GM12878 (cell line): ENCODE data around the gene FOSL1. TPM values are rescaled to one million over a fixed set of nuclear protein-coding genes. Genes with fewer than 3 reads are reported as not detected.

Source experiments
- FOXM1 ChIP-seq: IDR thresholded peaks from 2 replicates; pipeline ENCODE4 v1.6.1; 2012; ENCODE audit warnings: low read depth, mild to moderate bottlenecking, inconsistent platforms, low read length, moderate library complexity
- GABPA ChIP-seq: IDR thresholded peaks from 2 replicates; pipeline ENCODE4 v1.6.1; 2014; ENCODE audit warnings: antibody characterized with exemption, low read depth, mild to moderate bottlenecking, inconsistent platforms
- IKZF1 ChIP-seq: fragments of 450-650 bp; conservative IDR thresholded peaks from 2 replicates; pipeline ENCODE4 v1.6.1; 2017; ENCODE audit warnings: antibody characterized with exemption, mild to moderate bottlenecking
- IKZF2 ChIP-seq, 2 experiments: fragments of 450-650 bp; IDR thresholded peaks; 2 replicates each; pipeline ENCODE4 v1.6.1; 2017; ENCODE audit warnings: mild to moderate bottlenecking in 2 of 2, moderate library complexity in 2 of 2
- MXI1 ChIP-seq: fragments of 150-350 bp; IDR thresholded peaks from 2 replicates; pipeline ENCODE4 v1.6.1; 2011; ENCODE audit warnings: low read depth, mild to moderate bottlenecking, inconsistent platforms, low read length, improper control_type of control experiment
- POLR2AphosphoS2 ChIP-seq: IDR thresholded peaks from 2 replicates; pipeline ENCODE4 v1.6.1; 2011; ENCODE audit warnings: low read depth, mild to moderate bottlenecking, low read length, improper control_type of control experiment, moderate library complexity
- RAD51 ChIP-seq: fragments of 450-650 bp; IDR thresholded peaks from 2 replicates; pipeline ENCODE4 v1.6.1; 2016; ENCODE audit warnings: moderate library complexity, mild to moderate bottlenecking, inconsistent platforms
- RELB ChIP-seq: fragments of 450-650 bp; IDR thresholded peaks from 2 replicates; pipeline ENCODE4 v1.6.1; 2017; ENCODE audit warnings: low read depth, mild to moderate bottlenecking, moderate library complexity
- SMAD5 ChIP-seq: IDR thresholded peaks from 2 replicates; pipeline ENCODE4 v1.6.1; 2016; ENCODE audit warnings: antibody characterized with exemption, low read depth
- SRF ChIP-seq, 2 experiments: IDR thresholded peaks; 2 replicates each; pipeline ENCODE4 v1.6.1; 2011; ENCODE audit warnings: low read depth in 2 of 2, low read length in 2 of 2, mild to moderate bottlenecking in 1 of 2, moderate library complexity in 1 of 2
- TAF1 ChIP-seq: IDR thresholded peaks from 2 replicates; pipeline ENCODE4 v1.6.1; 2011; ENCODE audit warnings: mild to moderate bottlenecking, low read depth, low read length, borderline replicate concordance
- WRNIP1 ChIP-seq: IDR thresholded peaks from 2 replicates; pipeline ENCODE4 v1.6.1; 2011; ENCODE audit warnings: low read depth, low read length, improper control_type of control experiment, borderline replicate concordance
- ZBTB11 ChIP-seq: fragments of 450-650 bp; formaldehyde crosslinking; IDR thresholded peaks from 2 replicates; pipeline ENCODE4 v1.5.0; 2022; ENCODE audit warnings: mild to moderate bottlenecking, missing genetic modification characterization
- ZNF217 ChIP-seq: fragments of 450-650 bp; IDR thresholded peaks from 2 replicates; pipeline ENCODE4 v1.6.1; 2017; ENCODE audit warnings: antibody characterized with exemption, mild to moderate bottlenecking
- ZNF384 ChIP-seq: IDR thresholded peaks from 2 replicates; pipeline ENCODE4 v1.6.1; 2012; ENCODE audit warnings: low read depth, mild to moderate bottlenecking, low read length, improper control_type of control experiment, borderline replicate concordance
- polyA plus RNA-seq, 11 experiments: library from polyadenylated mRNA; depleted of rRNA in 4 of 11; unstranded in 6 of 11; stranded (reverse) in 5 of 11; fragments of >200 nt; fragmentation: Nextera tagmentation in 4 of 11; fragmentation: Illumina TruSeq in 1 of 11; extraction: Ambion mirVana in 4 of 11; extraction: Trizol in 1 of 11; gene quantifications; 1 replicate in 1 of 11; 2 replicates in 10 of 11; pipeline versions ENCODE4 v1.2.1 to v1.2.3, GENCODE V29; 2011 to 2016; ENCODE audit warnings: inconsistent platforms in 2 of 11, missing spikeins in 2 of 11, low read depth in 1 of 11
- total RNA-seq, 4 experiments: library from RNA; depleted of rRNA in 3 of 4; stranded (reverse); fragments of >200 nt in 3 of 4; fragmentation: Illumina TruSeq in 1 of 4; extraction: Trizol in 1 of 4; gene quantifications; 2 replicates each; pipeline versions ENCODE4 v1.2.1 to v1.2.3, GENCODE V29; 2013 to 2021
- TF ChIP-seq, protein P1 (sequence below): fragments of 450-650 bp; IDR thresholded peaks from 2 replicates; pipeline ENCODE4 v1.6.1; 2018; ENCODE audit warnings: borderline replicate concordance, mild to moderate bottlenecking; ENCODE audit not compliant: partially characterized antibody
- TF ChIP-seq, protein P2 (sequence below): fragments of 450-650 bp; conservative IDR thresholded peaks from 2 replicates; pipeline ENCODE4 v1.6.1; 2017; ENCODE audit warnings: mild to moderate bottlenecking, moderate library complexity
- TF ChIP-seq, protein P3 (sequence below): IDR thresholded peaks from 2 replicates; pipeline ENCODE4 v1.6.1; 2011; ENCODE audit warnings: borderline replicate concordance, low read depth, mild to moderate bottlenecking, moderate library complexity, mixed read lengths, low read length; ENCODE audit not compliant: insufficient read depth; ENCODE audit errors: extremely low read length

The FOSL1 gene
- total and polyA plus RNA-seq, 10 of the 15 experiments (the other 5 are each of a cell fraction or from before 2014, with no cell fraction given), result 0.82 to 5.4 (median 2.1) TPM

DNA sequence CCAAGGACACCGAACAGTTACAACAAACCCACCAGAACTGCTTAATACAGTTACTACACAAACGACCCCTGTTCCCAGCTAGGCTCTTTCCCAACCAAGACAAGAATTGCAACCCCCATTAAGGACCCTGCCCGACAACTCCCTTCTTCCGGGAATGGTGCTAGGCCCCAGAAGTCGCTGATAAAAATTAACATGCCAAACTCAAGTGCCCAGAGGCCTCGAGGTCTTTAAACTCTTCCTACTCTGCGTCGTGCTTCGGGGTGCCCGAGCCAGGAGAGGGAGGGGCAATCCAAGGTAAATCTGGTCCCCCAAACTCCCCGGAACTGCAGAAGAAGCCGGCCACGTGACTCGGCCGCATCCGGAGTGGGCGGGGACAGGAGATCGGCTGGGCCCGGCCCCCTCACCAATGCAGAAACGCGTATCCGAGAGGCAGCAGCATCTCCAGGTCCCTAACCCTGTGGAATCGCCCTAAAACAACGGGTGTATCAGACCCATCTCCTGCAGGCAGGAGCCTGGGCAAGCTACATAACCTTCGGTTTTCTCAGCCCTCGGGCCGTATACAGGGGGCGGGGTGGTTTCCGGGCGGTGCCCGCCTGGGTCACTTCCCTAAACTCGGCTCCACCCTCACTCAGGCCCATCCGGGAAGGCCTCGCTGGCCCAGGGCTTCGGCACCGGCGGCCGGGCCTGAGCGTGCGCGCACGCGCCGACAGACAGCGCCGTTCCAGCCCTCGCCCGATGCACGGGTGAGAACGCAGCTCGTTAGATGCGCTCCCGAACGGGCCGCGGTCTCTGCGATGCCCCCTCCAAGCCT lies 43.3 kb downstream of the FOSL1 start (continued):
- TF ChIP-seq ZBTB11 (no peak), RAD51 (peak; percentile 95), SRF (IDR thresholded peaks at IDR 0.05; ENCODE audit: low read depth in 2 of 2, low read length in 2 of 2) (peak in 1 of 2 experiments; percentile 20; a peak in 1 of 4 replicates), IKZF1 (no peak; the same call in 1 of the 2 replicates), SMAD5 (peak; percentile 71; the same call in 1 of the 2 replicates), GABPA (no peak), IKZF2 (IDR thresholded peaks at IDR 0.05) (no peak), MXI1 (peak; percentile 80), ZNF384 (0 out of 2 replicates have a peak, but pooled peaks have one; percentile 6), POLR2AphosphoS2 (0 out of 2 replicates have a peak, but pooled peaks have one; percentile 39), TAF1 (0 out of 2 replicates have a peak, but pooled peaks have one; percentile 49), FOXM1 (no peak), RELB (peak; percentile 76), WRNIP1 (no peak), ZNF217 (no peak)
- TF ChIP-seq, protein P1, sequence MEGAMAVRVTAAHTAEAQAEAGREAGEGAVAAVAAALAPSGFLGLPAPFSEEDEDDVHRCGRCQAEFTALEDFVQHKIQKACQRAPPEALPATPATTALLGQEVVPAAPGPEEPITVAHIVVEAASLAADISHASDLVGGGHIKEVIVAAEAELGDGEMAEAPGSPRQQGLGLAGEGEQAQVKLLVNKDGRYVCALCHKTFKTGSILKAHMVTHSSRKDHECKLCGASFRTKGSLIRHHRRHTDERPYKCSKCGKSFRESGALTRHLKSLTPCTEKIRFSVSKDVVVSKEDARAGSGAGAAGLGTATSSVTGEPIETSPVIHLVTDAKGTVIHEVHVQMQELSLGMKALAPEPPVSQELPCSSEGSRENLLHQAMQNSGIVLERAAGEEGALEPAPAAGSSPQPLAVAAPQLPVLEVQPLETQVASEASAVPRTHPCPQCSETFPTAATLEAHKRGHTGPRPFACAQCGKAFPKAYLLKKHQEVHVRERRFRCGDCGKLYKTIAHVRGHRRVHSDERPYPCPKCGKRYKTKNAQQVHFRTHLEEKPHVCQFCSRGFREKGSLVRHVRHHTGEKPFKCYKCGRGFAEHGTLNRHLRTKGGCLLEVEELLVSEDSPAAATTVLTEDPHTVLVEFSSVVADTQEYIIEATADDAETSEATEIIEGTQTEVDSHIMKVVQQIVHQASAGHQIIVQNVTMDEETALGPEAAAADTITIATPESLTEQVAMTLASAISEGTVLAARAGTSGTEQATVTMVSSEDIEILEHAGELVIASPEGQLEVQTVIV, result peak; percentile 29
- TF ChIP-seq, protein P2, sequence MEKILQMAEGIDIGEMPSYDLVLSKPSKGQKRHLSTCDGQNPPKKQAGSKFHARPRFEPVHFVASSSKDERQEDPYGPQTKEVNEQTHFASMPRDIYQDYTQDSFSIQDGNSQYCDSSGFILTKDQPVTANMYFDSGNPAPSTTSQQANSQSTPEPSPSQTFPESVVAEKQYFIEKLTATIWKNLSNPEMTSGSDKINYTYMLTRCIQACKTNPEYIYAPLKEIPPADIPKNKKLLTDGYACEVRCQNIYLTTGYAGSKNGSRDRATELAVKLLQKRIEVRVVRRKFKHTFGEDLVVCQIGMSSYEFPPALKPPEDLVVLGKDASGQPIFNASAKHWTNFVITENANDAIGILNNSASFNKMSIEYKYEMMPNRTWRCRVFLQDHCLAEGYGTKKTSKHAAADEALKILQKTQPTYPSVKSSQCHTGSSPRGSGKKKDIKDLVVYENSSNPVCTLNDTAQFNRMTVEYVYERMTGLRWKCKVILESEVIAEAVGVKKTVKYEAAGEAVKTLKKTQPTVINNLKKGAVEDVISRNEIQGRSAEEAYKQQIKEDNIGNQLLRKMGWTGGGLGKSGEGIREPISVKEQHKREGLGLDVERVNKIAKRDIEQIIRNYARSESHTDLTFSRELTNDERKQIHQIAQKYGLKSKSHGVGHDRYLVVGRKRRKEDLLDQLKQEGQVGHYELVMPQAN, result peak; percentile 78; the same call in 1 of the 2 replicates
- TF ChIP-seq, protein P3, sequence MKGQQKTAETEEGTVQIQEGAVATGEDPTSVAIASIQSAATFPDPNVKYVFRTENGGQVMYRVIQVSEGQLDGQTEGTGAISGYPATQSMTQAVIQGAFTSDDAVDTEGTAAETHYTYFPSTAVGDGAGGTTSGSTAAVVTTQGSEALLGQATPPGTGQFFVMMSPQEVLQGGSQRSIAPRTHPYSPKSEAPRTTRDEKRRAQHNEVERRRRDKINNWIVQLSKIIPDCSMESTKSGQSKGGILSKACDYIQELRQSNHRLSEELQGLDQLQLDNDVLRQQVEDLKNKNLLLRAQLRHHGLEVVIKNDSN, result peak; percentile 94
